K562 (cell line): ENCODE measurements around the gene PACSIN2. TPM values are rescaled to one million over a fixed set of nuclear protein-coding genes. Genes with fewer than 3 reads are reported as not detected.

ENCODE experiments used
- ARNT ChIP-seq, 2 experiments: fragments of 450-650 bp; IDR thresholded peaks; 2 replicates each; pipeline ENCODE4 v1.6.1; 2016; ENCODE audit warnings: mild to moderate bottlenecking in 1 of 2
- CHAMP1 ChIP-seq: fragments of 450-650 bp; IDR thresholded peaks from 2 replicates; pipeline ENCODE4 v1.6.1; 2016; ENCODE audit warnings: mild to moderate bottlenecking
- CSDE1 ChIP-seq, 2 experiments: fragments of 450-650 bp; IDR thresholded peaks; 2 replicates each; pipeline ENCODE4 v1.6.1; 2016; ENCODE audit warnings: mild to moderate bottlenecking in 1 of 2
- ETS1 ChIP-seq: conservative IDR thresholded peaks from 2 replicates; pipeline ENCODE4 v1.6.1; 2011; ENCODE audit warnings: low read depth, mild to moderate bottlenecking, low read length; ENCODE audit not compliant: control insufficient read depth
- FOXP4 ChIP-seq: sonication (generic); formaldehyde crosslinking; IDR thresholded peaks from 2 replicates; pipeline ENCODE4 v1.8.0; 2022; ENCODE audit warnings: mild to moderate bottlenecking, missing genetic modification reagents, borderline replicate concordance
- MXD1 ChIP-seq: fragments of 250-450 bp; sonication (Bioruptor Pico); IDR thresholded peaks from 2 replicates; pipeline ENCODE4 v1.8.0; 2021; ENCODE audit warnings: borderline replicate concordance, mild to moderate bottlenecking, moderate library complexity; ENCODE audit not compliant: poor library complexity, severe bottlenecking
- PHF21A ChIP-seq: fragments of 450-650 bp; IDR thresholded peaks from 2 replicates; pipeline ENCODE4 v1.6.1; 2017; ENCODE audit warnings: low read depth, borderline replicate concordance
- SIX5 ChIP-seq, 2 experiments: IDR thresholded peaks; 2 replicates each; pipeline ENCODE4 v1.6.1; 2011; ENCODE audit warnings: low read length in 2 of 2, borderline replicate concordance in 1 of 2, low read depth in 1 of 2, mild to moderate bottlenecking in 1 of 2, moderate library complexity in 1 of 2; ENCODE audit not compliant: insufficient read depth in 1 of 2
- SNIP1 ChIP-seq: fragments of 450-650 bp; IDR thresholded peaks from 2 replicates; pipeline ENCODE4 v1.7.1; 2017; ENCODE audit warnings: low read depth, mild to moderate bottlenecking
- ZNF124 ChIP-seq: sonication (generic); formaldehyde crosslinking; IDR thresholded peaks from 2 replicates; pipeline ENCODE4 v1.8.1; 2022; ENCODE audit warnings: missing genetic modification reagents
- ZNF184 ChIP-seq: sonication (generic); formaldehyde crosslinking; IDR thresholded peaks from 2 replicates; pipeline ENCODE4 v1.5.0; 2020; ENCODE audit warnings: missing genetic modification reagents
- ZNF830 ChIP-seq: fragments of 250-450 bp; sonication (Bioruptor Pico); IDR thresholded peaks from 2 replicates; pipeline ENCODE4 v1.5.0; 2021; ENCODE audit warnings: mild to moderate bottlenecking
- polyA plus RNA-seq, 8 experiments: library from polyadenylated mRNA; depleted of rRNA in 4 of 8; stranded (reverse) in 5 of 8; unstranded in 3 of 8; fragments of >200 nt; fragmentation: Nextera tagmentation in 2 of 8; fragmentation: Illumina TruSeq in 1 of 8; extraction: Ambion mirVana in 2 of 8; extraction: Trizol in 1 of 8; gene quantifications; 2 replicates each; pipeline versions ENCODE4 v1.2.1 to v1.2.3, GENCODE V29; 2011 to 2014; ENCODE audit warnings: inconsistent platforms in 1 of 8, missing spikeins in 1 of 8
- total RNA-seq, 7 experiments: library from RNA; depleted of rRNA in 6 of 7; stranded (reverse); fragments of >200 nt in 6 of 7; fragmentation: Illumina TruSeq in 2 of 7; extraction: Trizol in 2 of 7; gene quantifications; 2 replicates each; pipeline versions ENCODE4 v1.2.1 to v1.2.3, GENCODE V29; 2011 to 2021; ENCODE audit warnings: low replicate concordance in 1 of 7

Gene PACSIN2
- total and polyA plus RNA-seq, 9 of the 15 experiments (the other 6 are each of a cell fraction or from before 2014, with no cell fraction given), result 0.45 to 45.1 (median 23.9) TPM

GRCh38 chr22:42915980-42916765 lies 98.8 kb downstream of the PACSIN2 start (continued):
- TF ChIP-seq MXD1 (CRISPR knock-in tag) (no peak), SNIP1 (no peak), ETS1 (no peak), SIX5 (IDR thresholded peaks at IDR 0.05; ENCODE audit: borderline replicate concordance in 1 of 2, insufficient read depth in 1 of 2, low read depth in 1 of 2, low read length in 2 of 2) (no peak), PHF21A (no peak), ZNF830 (CRISPR knock-in tag) (no peak), ZNF124 (CRISPR knock-in tag) (no peak), ZNF184 (CRISPR knock-in tag) (no peak), CHAMP1 (no peak), ARNT (IDR thresholded peaks at IDR 0.05) (no peak), FOXP4 (CRISPR knock-in tag) (no peak), CSDE1 (IDR thresholded peaks at IDR 0.05) (no peak)
- TF ChIP-seq, all 486 proteins: peak for 0
